VCaP (cell line): ENCODE results near the gene KLK13.

Experiments used
- H3K27ac ChIP-seq: fragments of 450-650 bp; 2 replicates; pipeline ENCODE4 v1.5.1; 2017
- CTCF ChIP-seq: fragments of 450-650 bp; conservative IDR thresholded peaks from 2 replicates; pipeline ENCODE4 v1.5.1; 2017; ENCODE audit warnings: mild to moderate bottlenecking, moderate library complexity

Gene KLK13

GRCh38 chr19:51019544-51019925 is 45.4 kb downstream of the KLK13 start, which contains the start of gene KLK10:
Gene KLK10, minus strand, starts transcription at chr19:51019709. Its CDS starts 579 bp downstream, at chr19:51019130.
- TF ChIP-seq CTCF = no peak
- peak within 1 kb of the TSS; percentile 78 for H3K27ac ChIP-seq

DNA sequence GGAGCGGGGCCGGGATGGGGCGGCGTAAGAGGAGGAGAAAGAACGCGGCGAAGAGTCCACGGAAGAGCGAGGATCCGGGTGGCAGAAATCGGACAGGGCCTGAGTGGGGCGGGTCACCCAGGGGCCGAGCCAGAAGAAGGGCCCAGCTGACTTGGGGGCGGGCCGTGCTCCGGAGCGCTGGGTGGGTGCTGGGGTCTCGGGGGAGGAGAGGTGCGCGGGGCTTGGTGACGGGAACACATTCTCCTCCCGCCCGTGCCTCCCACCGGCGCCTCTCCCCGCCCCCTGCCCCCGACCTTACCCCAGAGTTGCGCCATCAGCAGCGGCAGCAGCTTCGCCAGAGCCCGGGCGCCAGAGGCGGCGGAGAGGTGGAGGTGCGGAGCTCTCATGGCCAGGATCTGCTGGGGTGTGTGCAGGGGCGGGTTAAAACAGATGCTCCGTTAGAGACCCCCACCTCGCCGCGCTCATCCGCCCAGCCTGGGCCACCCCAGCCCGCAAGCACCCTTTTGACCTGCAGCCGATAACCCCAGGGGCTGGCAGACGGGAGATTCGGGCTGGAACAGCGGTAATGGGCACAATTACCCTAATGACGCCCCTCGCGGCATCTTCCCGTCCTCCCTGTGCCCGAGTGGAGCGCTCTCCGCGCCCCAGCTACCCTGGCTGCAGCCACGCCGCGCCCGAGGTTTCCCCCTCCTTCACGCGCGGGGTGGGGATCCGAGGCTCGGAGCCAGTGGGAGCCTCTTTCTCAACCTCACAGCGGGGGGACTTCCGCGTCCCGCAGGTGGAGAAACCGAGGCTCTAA is 45.9 kb downstream of the KLK13 start:
- TF ChIP-seq CTCF = no peak
- no peak overlapping the region for H3K27ac ChIP-seq

- TF ChIP-seq CTCF = peak; percentile 97
- H3K27ac ChIP-seq = no peak overlapping the region
These were observed 47.9 kb downstream of the KLK13 start for GRCh38 chr19:51016798-51017683.

DNA sequence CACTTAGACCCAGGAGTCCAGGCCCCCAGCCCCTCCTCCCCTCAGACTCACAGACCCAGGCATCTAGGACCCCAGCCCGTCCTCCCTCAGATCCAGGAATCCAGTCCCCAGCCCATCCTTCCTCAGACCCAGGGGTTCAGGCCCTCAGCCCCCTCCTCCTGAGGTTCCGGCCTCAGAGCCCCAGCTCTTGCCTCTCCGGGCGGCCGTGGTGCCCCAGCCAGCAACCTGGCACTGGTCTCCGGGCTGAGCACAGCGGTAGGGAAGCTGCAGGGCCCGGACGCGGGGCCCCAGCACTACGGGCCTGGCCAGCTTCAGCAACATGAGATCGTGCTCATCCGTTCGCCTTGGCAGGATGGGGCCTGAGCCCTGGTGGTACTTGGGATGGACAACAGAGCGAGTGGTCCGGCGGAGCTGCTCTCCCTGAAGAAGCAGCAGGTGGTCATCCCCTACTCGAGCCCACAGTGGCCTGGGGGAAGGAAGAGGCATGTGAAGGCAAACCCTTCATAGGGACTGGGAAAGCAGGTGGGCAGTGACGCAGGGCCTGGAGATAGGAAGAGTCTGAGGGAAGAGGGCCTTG is 49.1 kb downstream of the KLK13 start:
- no peak for TF ChIP-seq CTCF
- H3K27ac ChIP-seq = no peak overlapping the region

DNA sequence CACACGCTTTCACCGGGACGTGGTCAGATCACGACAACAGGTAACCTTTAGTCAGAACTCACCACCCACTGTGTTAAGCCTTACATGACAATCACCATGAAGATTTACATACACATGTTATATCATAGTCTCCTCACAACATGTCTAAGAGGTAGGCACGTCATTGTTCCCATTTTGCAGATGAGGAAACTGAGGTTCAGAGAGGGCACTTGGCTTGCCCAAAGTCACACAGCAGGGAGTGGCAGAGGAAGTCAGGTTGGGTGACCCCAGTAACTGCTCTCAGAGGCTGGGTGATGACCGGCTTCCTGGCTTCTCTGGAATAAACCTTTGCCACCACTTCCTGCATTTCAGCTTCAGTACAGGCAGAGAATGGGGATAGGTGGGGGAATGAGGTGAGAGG is 50.6 kb downstream of the KLK13 start:
- no peak for TF ChIP-seq CTCF
- no peak overlapping the region for H3K27ac ChIP-seq

DNA sequence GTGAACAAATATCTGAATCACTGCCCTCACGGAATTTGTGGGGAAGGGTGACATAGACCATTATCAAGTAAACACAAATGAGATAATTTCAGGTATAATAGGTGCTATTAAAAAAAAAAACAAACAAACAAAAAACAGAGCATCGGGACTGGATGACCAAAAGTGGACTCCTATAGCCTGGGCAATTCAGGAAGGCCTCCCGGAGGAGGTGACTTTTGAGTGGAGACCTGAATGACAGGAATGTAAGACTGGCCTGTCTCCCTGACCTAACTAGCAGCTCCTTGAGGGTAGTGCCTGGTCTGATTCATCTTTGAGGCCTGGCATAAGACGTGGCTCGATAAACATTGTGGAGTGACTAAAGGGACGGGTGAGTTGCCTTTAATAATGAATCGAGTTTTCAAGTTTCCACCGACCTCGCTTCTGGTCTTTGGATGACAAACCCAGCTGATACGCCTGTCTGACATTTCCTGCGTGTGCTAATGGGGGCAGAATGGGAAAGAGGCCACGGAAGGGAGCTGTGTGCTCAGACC is 52.2 kb downstream of the KLK13 start:
- no peak overlapping the region for H3K27ac ChIP-seq
- no peak for TF ChIP-seq CTCF
